SKM-1 treated with dmso at 0.1 percent for 144 hours (cell line): ENCODE data around the gene CTNNA1.
"Not testable (repeated sequence)": the region's sequence is repeated elsewhere in the genome, so short reads cannot be mapped to it uniquely, and the experiment has no call there.

Source experiments
- DNase-seq: peaks from one replicate; lab custom pipeline; 2025; ENCODE audit not compliant: unreplicated experiment; lab: John Stamatoyannopoulos, UW

CTNNA1 gene

DNA sequence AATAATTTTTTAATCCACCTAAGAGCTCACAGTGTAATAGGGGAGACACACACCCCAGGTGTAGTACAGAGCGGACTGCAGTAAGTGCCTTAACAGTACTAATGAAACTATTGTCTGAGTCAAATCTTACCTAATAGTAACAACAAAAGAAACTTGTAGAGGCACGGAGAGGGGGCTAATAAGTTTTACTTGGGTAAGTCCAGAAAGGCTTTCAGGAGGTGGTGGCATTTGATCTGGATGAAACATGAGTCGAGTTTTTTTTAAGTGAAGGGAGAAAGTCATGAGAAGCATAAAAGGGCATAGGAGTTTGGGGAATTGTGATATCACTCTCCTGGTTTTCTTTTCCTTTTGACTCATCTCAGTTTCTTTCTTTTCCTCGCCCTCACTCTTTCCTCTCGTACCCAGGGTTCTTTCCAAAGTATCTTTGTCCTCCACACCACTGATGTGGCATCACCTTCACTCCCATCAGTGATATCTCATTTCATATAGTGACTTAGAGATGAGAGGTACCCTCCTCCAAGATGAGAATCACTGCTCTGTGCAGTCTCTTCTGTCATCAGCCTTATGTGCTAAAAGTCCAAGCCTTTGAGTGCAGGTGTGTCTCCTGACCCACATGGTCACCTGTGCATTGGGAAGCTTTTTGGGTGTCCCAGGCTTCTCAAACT is 2.0 kb downstream of the CTNNA1 start:
- DNase-seq, result no peak

DNA sequence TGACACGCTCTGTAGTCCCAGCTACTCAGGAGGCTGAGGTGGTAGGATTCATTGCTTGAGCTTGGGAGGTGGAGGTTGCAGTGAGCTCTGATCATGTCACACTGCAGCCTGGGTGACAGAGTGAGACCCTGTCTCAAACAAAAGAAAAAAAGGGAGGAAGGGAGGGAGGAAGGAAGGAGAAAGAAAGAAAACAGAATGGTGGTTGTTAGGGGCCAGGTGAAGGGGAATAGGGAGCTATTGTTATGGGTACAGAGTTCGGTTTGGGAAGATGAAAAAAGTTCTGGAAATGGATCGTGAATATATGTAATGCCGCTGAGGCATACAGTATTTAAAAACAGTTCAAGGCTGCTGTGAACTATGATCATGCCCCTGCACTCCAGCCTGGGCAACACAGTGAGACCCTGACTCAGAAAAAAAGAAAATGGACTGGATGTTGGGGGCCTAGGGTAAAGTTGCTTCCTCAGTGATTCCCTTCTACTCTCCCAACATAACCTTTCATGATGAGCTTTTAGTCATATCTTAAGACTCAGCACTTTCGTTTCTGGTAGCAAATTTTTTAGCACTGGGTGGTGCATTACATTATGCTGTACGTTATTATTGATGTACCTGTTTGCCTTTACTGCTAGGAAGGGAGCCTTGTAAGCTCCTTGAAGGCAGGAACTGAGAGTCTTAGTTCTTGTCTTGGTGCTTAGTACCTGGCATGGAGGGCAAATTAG is 4.0 kb downstream of the CTNNA1 start:
- no peak for DNase-seq

DNA sequence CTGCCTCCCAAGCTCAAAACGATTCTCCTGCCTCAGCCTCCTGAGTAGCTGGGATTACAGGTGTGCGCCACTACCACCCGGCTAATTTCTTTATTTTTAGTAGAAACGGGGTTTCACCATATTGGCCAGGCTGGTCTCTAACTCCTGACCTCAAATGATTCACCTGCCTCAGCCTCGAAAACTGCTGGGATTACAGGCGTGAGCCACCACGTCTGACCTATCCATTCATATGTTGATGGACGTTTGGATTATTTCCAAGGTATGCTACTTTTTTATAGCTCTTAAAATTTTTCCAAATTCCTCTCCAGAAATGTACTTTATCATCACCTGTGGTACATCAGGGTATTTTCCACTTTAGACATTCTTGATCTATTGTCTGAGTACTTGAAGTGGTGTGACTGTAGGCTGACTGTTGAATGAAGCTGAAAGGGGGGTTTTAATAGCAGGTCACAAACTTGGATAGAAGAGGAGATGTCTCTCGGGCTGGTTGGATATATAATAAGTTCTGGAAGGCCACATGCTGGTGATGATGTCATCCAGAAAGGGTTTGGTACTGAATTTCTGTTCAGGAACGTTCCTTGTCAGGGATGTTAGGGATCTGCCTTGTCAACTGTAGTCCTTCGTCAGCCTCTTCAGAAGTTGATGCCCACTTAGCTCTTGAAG is 7.4 kb downstream of the CTNNA1 start:
- DNase-seq, result no peak

DNA sequence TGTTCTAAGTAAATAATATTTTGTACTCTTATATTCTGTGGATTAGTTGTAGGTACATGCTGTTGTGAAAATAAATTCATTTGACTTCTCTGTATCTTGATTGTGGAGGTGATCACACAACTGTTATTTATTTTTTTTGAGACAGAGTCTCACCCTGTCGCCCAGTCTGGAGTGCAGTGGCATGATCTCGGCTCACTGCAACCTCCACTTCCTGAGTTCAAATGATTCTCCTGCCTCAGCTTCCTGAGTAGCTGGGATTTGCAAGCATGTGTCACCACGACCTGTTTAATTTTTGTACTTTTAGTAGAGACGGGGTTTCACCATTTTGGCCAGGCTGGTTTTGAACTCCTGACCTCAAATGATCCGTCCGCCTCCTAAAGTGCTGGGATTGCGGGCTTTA is 7.9 kb downstream of the CTNNA1 start:
- not testable (repeated sequence) for DNase-seq

DNA sequence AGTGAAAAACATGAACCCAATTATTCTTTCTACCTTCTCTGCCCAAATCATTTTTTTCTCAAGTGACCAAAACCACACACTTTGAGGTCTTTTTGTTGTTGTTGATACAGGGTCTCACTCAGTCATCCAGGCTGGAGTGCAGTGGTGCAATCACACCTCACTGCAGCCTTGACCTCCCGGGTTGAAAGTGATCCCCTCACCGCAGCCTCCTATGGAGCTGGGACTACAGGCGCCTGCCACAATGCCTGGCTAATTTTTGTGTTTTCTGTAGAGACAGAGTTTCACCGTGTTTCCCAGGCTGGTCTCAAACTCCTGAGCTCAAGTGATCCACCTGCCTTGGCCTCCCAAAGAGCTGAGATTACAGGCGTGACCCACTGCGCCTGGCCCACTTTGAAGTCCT is 8.4 kb downstream of the CTNNA1 start:
- DNase-seq, result not testable (repeated sequence)

DNA sequence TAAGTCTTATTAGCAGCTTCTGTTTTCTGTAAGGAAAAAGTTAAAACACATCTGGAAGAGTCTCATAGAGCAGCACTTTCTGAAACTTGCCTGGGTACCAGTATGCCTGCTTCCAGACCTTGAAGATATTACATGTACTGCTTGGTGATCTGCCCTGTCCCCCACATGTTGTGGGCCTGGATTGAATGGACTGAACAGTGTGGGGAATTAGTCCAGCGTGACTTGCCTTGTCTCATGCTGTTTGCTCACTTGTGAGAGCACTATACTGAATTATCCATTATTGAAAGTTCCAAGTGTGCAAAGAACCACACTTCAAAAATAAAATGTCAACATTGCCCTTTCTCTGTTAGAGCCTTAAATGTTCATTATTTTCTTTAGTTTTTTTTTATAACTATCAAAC is 8.9 kb downstream of the CTNNA1 start:
- no peak for DNase-seq

DNA sequence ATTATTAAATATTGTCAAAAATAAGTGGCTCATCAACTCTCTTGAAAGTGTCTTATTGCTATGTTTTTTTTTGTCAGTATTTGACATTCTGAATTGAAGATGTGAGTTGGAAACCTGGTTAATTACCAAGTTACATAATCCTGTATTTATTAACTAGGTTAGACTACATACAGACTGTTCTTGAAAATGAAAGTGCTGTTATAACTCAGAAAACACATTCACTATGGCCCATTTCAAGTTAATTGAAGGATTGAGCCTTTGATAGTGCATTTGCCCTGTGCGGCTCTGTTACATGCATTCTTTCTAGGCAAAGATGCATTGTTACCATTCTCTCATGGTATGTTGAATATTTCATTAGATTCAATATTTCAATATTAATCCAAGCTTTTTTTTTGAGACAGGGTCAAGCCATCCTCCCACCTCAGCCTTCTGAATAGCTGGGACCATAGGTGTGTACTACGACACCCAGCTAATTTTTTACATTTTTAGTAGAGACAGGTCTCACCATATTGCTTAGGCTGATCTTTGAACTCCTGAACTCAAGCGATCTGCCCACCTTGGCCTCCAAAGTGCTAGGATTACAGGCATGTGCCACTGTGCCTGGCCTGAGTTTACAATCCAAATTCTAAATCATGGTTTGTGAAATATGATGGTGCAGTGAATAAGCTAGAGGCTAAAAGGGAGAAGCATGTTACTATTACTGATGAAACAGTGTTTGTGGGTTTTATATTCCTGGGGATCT is 10.0 kb downstream of the CTNNA1 start:
- DNase-seq, result no peak

DNA sequence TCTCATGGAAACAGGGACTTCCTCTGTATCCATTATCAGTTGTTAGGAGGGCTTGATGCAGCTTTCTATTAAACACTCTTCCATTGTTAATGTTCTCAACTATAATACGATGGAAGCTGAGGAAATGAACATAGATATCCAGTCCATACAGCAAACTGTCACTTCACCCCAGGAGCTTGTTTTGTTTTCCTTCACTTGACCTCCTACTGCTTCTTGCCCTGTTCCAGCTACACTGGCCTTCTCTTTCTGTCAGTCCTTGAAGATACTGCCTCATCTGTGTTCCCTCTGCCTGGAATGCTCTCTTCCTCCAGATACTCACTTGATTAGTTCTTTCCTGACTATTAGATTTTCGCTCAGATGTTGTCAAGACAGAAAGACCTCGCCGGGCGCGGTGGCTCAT is 17.1 kb downstream of the CTNNA1 start:
- no peak for DNase-seq

DNA sequence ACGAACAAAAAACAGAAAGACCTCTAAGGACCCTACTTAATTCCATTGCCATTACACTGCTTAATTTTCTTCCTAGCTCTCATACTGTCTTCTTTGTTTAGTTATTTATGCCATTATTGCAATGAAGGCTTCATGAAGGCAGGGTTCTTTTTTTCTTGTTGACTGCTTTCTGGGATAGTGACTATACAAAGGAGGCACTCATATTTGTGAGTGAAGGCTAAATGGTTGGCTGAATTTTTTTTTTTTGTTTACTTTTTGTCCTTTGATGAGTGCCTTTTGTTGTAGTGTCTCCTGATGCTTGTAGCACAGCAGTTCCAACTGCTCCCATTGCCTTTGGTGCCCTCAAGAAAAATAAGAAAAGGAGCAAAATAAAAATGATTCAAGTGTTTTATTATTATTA is 17.8 kb downstream of the CTNNA1 start:
- DNase-seq, result no peak

DNA sequence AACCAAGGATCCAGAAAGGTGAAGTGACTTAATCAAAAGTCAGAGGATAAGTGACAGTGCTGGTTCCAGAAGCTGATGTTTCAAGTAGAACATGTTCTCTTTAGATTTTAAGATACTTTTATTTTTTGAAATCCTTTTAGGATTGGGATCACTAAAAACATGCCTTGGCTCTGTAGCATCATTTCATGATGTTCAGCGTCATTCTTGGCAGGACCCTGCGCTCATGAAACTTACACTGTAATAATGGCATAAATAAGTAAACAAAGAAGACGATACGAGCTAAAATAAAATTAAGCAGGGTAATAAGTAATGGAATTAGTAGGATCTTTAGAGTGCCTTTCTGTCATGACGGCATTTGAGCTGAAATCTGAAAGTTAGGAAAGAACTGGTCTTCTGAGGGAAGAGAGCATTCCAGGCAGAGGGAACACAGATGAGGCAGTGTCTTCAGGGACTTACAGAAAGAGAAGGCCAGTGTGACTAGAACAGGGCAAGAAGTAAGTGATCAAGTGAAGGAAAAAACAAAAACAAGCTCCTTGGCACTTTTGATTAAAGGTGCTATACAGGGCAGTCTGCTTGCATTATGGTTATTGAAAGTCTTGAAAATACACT is 19.9 kb downstream of the CTNNA1 start:
- DNase-seq, result no peak

DNA sequence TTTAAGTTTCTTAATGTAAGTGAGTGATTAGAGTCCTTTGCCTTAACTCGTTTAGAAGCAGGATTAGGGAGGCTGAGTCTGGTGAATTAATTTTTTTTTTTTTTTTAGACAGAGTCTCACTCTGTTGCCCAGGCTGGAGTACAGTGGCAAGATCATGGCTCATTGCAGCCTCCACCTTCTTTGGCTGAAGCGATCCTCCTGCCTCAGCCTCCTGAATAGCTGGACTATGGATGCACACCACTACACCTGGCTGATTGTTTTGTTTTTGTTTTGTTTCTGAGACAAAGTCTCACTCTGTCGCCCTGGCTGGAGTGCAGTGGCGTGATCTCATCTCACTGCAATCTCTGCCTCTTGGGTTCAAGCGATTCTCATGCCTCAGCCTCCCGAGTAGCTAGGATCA is 20.4 kb downstream of the CTNNA1 start:
- DNase-seq, result not testable (repeated sequence)

DNA sequence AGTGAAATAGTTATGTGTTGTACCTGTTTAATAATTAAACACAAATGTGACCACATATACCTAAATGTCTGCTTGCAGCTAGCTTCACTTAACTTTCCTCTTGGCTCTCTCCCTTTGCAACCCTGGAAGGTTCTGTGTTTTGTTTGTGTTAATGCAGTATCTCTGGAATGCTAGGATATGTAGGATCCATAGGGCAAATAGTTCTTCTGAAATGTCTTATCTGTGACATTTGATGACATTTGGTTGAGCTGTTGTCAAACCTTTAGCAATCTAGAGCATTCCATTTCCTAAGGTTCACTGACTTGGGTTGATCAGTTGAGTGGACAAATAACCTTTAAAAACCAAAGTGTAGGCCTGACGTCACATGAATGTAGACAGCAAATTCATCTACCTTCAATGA is 21.8 kb downstream of the CTNNA1 start:
- DNase-seq, result no peak

DNA sequence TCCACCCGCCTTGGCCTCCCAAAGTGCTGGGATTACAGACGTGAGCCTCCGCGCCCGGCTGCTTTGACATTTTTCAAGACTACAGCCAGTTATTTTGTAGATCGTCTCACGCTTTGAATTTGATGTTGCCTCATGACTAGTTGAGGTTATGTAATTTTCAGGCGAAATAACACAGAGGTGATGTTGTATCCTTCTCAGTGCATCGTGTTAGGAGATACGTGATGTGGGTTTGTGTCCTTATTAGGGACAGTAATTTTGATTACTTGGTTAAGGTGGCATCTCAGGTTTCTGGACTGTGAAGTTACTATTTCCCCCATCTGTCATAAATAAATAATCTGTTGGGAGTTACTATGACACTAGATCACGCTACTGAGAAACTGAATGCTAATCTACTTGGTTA is 25.0 kb downstream of the CTNNA1 start:
- no peak for DNase-seq

DNA sequence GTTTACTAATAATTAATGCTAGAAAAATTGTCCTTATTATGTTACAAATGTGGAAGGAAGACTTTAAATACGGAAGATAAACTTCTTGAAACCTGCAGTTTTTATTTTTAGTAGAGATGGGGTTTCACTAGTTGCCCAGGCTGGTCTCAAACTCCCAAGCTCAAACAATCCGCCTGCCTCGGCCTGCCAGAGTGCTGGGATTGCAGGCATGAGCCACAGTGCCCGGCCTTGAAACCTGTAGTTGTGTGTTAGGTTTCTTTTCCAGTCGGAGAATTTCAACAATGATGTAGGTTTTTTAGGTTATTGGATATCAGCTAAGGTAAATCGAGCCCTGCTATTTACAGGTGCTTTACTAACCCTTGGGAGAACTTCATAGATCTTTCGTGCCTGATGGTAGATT is 30.8 kb downstream of the CTNNA1 start:
- no peak for DNase-seq

DNA sequence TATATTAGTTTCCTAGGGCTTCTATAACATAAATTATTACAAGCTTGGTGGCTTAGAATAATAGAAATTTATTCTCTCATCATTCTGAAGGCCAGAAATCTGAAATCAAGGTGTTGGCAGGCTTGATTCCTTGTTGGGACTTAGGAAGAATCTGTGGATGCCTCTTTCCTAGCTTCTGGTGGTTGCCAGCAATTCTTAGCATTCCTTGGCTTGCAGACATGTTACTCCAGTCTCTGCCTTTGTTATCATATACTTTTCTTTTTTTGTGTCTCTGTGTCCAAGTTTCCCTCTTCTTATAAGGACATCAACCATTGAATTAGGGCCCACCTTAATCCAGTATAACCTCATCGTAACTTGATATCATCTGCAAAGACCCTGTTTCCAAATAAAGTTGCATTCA is 31.4 kb downstream of the CTNNA1 start:
- no peak for DNase-seq

DNA sequence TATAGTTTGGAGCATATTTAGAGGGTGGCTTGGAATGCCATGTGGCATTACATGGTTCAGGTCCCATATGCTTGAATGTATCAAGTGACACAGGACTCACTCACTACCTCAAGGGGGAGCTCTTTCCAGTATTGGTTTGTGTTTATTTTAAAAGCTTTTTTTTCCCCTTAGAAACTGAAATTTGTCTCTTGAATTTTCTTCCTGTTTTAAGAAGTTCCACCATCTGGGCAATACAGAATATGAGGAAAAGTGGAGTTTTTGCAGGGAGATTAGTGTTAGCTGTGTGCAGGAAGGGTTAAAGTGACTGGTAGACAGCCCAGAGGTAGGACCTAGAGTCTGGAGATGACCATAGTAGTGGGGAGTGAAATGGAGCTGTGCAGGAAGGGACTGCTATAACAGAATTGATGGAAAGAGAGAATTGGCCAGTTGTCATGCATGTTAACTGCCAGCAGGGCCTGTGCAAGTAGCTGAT is 36.6 kb downstream of the CTNNA1 start:
- peak; percentile 10 for DNase-seq

DNA sequence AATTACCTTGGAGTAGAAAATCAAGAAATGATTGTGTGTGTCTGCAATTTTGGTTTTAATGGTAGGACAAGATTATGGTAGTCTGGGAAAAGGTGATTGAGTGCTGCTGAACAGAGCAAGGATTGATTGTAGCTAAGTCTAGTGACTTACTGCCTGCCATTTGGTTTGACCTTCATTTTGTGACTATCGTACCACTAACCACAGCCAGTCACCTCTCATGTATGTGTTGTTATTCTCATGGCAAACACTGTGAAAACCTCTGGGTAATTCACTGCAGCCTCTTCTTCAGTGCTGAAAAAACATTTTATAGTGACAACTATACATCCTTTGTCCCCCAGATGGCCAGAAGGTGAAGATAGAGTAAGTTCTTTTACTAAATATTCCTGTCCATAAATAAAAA is 37.5 kb downstream of the CTNNA1 start:
- DNase-seq, result no peak

DNA sequence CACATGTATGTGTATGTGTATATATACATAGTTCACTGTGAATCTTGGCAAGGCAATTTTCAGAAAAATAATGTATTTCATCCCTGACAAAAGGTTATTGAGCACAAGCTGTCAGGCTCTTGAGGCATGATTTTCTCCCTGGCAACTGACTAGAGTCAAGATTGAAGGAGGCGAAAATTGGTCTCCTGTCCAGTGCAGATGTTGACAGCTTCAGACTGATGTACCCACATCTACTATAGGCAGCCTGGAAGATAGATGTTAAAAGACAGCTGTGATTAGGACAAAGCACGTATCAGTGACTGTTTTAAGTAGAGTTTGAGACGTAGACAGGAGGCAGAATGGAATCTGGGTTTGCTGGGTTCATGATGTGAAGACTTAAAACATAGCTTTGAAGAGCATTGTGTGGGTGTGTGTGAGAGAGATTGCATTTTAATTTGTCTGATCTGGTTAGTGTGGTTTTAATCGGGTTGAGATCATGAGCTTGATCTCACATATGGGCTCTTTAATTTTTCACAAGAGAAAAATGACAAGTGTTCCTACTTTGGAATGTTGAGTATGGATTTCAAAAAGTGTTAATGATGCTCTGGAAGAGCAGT is 39.1 kb downstream of the CTNNA1 start:
- DNase-seq, result no peak

DNA sequence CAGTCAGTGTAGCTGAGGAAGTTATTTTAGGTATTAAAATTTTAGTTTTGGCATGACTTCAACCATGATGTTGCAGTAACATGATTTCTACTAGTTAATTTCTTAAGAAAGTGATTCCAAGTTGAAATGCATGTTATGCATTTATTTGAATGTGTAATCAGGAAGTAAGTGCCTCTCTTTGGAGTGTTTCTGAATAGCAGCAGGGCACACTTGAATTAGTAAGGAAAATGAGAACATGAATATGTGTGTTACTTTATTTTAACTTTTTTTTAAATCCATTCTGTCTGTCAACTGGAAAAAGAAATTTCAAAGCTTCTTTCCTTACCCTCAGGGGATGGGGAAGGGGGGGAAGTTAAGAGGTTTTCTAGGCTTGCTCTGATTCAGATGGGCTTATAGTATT is 40.4 kb downstream of the CTNNA1 start:
- DNase-seq, result no peak

DNA sequence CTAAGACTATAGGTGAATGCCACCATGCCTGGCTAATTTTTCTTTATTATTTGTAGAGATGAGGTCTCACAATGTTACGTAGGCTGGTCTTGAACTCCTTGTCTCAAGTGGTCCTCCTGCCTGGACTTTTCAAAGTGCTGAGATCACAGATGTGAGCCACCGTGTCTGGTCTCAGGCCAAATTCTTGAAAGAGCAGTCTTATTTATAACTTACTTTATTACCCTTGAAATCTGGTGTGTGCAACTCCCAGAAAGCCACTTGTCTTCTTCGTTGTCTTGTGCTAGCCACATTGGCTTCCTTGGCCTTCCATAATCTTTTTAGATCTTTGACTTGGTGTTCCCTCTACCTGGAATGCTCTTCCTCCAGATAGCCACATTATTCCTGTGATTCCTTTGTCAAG is 50.1 kb downstream of the CTNNA1 start:
- DNase-seq, result no peak

DNA sequence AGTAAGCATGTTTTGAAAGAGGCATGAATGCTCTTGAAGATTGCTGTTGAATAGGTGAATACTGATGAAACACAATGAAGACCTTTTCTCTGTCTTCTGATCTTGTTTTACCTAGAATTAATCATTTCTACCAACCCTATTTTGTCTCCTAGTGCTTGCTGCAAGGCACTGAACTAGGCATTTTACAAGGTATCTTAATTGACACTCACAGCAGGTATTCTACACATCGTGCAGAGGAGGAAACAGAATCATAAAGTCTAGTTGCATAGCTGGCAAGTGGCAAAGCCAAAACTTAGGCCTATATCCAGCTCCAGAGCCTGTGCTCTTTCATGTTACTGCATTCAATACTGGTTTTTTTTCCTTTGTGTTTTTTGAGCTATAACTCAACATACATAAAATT is 50.7 kb downstream of the CTNNA1 start:
- no peak for DNase-seq
